ENCODE measurements around the gene SYCE3. TPM values are rescaled to one million over a fixed set of nuclear protein-coding genes. Genes with fewer than 3 reads are reported as not detected.

SYCE3 gene
- total RNA-seq, 1 donor from 2014 or later: not detected

DNA sequence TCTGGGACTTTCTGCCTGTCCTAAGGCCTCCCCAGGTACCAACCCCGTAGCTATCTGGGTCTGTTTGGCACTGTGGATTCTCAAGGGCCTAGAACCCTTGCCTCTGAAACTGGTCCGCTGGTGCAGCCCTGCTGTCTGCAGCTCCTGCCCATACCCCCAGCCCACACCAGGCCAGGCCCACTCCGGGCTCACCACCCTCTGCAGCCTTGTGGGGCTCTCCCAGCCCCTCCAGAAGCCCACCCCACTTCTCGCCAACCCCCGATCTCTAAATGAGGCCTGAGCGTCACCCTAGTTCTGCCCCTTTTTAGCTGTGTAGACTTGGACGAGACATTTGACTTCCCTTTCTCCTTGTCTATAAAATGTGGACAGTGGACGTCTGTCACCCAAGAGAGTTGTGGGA lies 12.3 kb downstream of the SYCE3 start:
- Mint-ChIP-seq H3K9me3 (no peaks in the 10 kb centered on the region), H3K27ac (no peak overlapping the region), H3K4me1 (ENCODE audit: unreplicated experiment) (no peaks in the 10 kb centered on the region), H3K27me3 (peaks cover 6% of the 10 kb centered on the region), H3K4me3 (no peak overlapping the region), H3K36me3 (no peaks in the 10 kb centered on the region)
- DNase-seq (ENCODE audit: extremely low spot score, unreplicated experiment): no peak
- TF ChIP-seq, protein P1, sequence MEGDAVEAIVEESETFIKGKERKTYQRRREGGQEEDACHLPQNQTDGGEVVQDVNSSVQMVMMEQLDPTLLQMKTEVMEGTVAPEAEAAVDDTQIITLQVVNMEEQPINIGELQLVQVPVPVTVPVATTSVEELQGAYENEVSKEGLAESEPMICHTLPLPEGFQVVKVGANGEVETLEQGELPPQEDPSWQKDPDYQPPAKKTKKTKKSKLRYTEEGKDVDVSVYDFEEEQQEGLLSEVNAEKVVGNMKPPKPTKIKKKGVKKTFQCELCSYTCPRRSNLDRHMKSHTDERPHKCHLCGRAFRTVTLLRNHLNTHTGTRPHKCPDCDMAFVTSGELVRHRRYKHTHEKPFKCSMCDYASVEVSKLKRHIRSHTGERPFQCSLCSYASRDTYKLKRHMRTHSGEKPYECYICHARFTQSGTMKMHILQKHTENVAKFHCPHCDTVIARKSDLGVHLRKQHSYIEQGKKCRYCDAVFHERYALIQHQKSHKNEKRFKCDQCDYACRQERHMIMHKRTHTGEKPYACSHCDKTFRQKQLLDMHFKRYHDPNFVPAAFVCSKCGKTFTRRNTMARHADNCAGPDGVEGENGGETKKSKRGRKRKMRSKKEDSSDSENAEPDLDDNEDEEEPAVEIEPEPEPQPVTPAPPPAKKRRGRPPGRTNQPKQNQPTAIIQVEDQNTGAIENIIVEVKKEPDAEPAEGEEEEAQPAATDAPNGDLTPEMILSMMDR (conservative IDR thresholded peaks at IDR 0.05): no peak

- Mint-ChIP-seq H3K27me3 (peaks cover 4% of the 10 kb centered on the region), H3K36me3 (no peaks in the 10 kb centered on the region), H3K4me1 (ENCODE audit: unreplicated experiment) (no peaks in the 10 kb centered on the region), H3K4me3 (no peak overlapping the region), H3K27ac (no peak overlapping the region), H3K9me3 (no peaks in the 10 kb centered on the region)
- DNase-seq (ENCODE audit: extremely low spot score, unreplicated experiment): no peak
- TF ChIP-seq, protein P1 (conservative IDR thresholded peaks at IDR 0.05): no peak
Measured at GRCh38 chr22:50548921-50549790, 13.6 kb downstream of the SYCE3 start.

GRCh38 chr22:50548040-50548920 lies 14.4 kb downstream of the SYCE3 start:
- H3K9me3 Mint-ChIP-seq: no peaks in the 10 kb centered on the region
- peaks cover 4% of the 10 kb centered on the region for H3K27me3 Mint-ChIP-seq
- no peak overlapping the region for H3K27ac Mint-ChIP-seq
- DNase-seq (ENCODE audit: extremely low spot score, unreplicated experiment): no peak
- no peaks in the 10 kb centered on the region for H3K4me1 Mint-ChIP-seq (ENCODE audit: unreplicated experiment)
- TF ChIP-seq, protein P1 (conservative IDR thresholded peaks at IDR 0.05): no peak
- no peak overlapping the region for H3K4me3 Mint-ChIP-seq
- no peaks in the 10 kb centered on the region for H3K36me3 Mint-ChIP-seq

GRCh38 chr22:50547263-50547985 lies 15.3 kb downstream of the SYCE3 start:
- H3K4me1 Mint-ChIP-seq (ENCODE audit: unreplicated experiment): peaks cover 3% of the 10 kb centered on the region

More at GRCh38 chr22:50547263-50547985, 15.3 kb downstream of the SYCE3 start:
- Mint-ChIP-seq H3K27ac (no peak overlapping the region), H3K27me3 (peaks cover 6% of the 10 kb centered on the region), H3K4me3 (no peak overlapping the region), H3K36me3 (no peaks in the 10 kb centered on the region), H3K9me3 (no peaks in the 10 kb centered on the region)
- no peak for DNase-seq (ENCODE audit: extremely low spot score, unreplicated experiment)
- TF ChIP-seq, protein P1 (conservative IDR thresholded peaks at IDR 0.05): no peak

All from type B pancreatic cell (in vitro differentiated cells).